Heart left ventricle (tissue), 16 donors: ENCODE results near the gene ACAP3. TPM values are rescaled to one million over a fixed set of nuclear protein-coding genes. Genes with fewer than 3 reads are reported as not detected.

Source experiments
- ATAC-seq, 4 donors: fragments of 200-7000 bp; cut with Tn5 transposase; one replicate each; pipeline ENCODE4 v1.9.1; 2020 to 2022; ENCODE audit warnings: moderate library complexity in 4 of 4, mild to moderate bottlenecking in 3 of 4, moderate number of reproducible peaks in 1 of 4
- DNase-seq, 5 donors: peaks; one replicate each; pipeline ENCODE4 v3.0.0-alpha.2; 2020
- H3K27ac ChIP-seq, 12 donors: fragments of 200-600 bp; sonication (generic) in 4 of 12; one replicate each; pipeline versions ENCODE4 v1.5.0 to v1.8.0; 2016 to 2022; ENCODE audit warnings: mild to moderate bottlenecking in 2 of 12
- H3K27me3 ChIP-seq, 9 donors: fragments of 200-600 bp; sonication (generic) in 2 of 9; one replicate each; pipeline versions ENCODE4 v1.5.1 to v1.8.0; 2016 to 2022; ENCODE audit warnings: mild to moderate bottlenecking in 3 of 9
- H3K36me3 ChIP-seq, 9 donors: fragments of 200-600 bp; sonication (generic) in 2 of 9; one replicate each; pipeline versions ENCODE4 v1.5.0 to v1.8.0; 2018 to 2022; ENCODE audit warnings: mild to moderate bottlenecking in 2 of 9
- H3K4me1 ChIP-seq, 12 donors: fragments of 200-600 bp; sonication (generic) in 4 of 12; one replicate each; pipeline versions ENCODE4 v1.5.0 to v1.8.0; 2016 to 2022; ENCODE audit warnings: mild to moderate bottlenecking in 3 of 12
- H3K4me3 ChIP-seq, 12 donors: fragments of 200-600 bp; sonication (generic) in 4 of 12; one replicate each; pipeline versions ENCODE4 v1.5.0 to v1.8.0; 2017 to 2022; ENCODE audit warnings: mild to moderate bottlenecking in 9 of 12, moderate library complexity in 4 of 12
- H3K9me3 ChIP-seq, 12 donors: fragments of 200-600 bp; sonication (generic) in 4 of 12; one replicate each; pipeline versions ENCODE4 v1.5.0 to v1.8.0; 2016 to 2022; ENCODE audit warnings: mild to moderate bottlenecking in 1 of 12
- POLR2A ChIP-seq, 2 donors: fragments of 450-650 bp; IDR thresholded peaks; one replicate each; pipeline ENCODE4 v1.6.1; 2017; ENCODE audit warnings: antibody characterized with exemption in 2 of 2, mild to moderate bottlenecking in 2 of 2, moderate library complexity in 2 of 2
- WGBS, 4 donors: extraction: QIAGEN DNeasy Blood & Tissue Kit in 2 of 4; methylation state at CpG; one replicate each; pipeline versions ENCODE4 v1.1.5 to v1.1.7; 2013 to 2018; 5-methylcytosine and 5-hydroxymethylcytosine counted together
- intact Hi-C, 10 donors: fragments of 100-400 bp; cut with DNase I; formaldehyde crosslinking; loops; one replicate each; pipeline versions ENCODE4 v1.11.1 to v1.14.2; 2022
- polyA plus RNA-seq, 2 donors: library from polyadenylated mRNA; stranded (reverse); fragments of 200-250 nt; gene quantifications; one replicate each; pipeline ENCODE4 v1.2.3, GENCODE V29; 2013
- total RNA-seq, 9 donors: library from RNA; depleted of rRNA in 2 of 9; stranded (reverse); fragments of >200 nt in 2 of 9; fragmentation: NEBNext Ultra II Directional in 3 of 9; extraction: Animal tissue kit (Norgen Biotek cat#: 25700) in 3 of 9; gene quantifications; one replicate each; pipeline versions ENCODE4 v1.1.0 to v1.2.4, GENCODE V29; 2016 to 2023
- TF ChIP-seq, protein P1 (sequence below), 12 donors: fragments of 200-600 bp; sonication (generic) in 4 of 12; IDR thresholded peaks; one replicate each; pipeline versions ENCODE4 v1.5.0 to v1.8.0; 2018 to 2022; ENCODE audit warnings: antibody characterized with exemption in 12 of 12, mild to moderate bottlenecking in 5 of 12
- donor health status: ischemic (EF 13 %, LVEDD 7.1; RV severe dilation, severe dysfunction).
- donor health status: healthy with polysubstance abuse.
- donor health status: DM: no; HTN: yes; CAD: no.
- donor health status: DM: no; HTN: no; CAD: no.
- donor health status: ischemic (EF 25% LVEDD 6.9; RV normal size, moderate dysfunction).
- donor health status: ischemic (EF 25% LVEDD 5.7; RV mildly dilated, moderate dysfunction).
- donor health status: healthy.
- donor health status: DM: yes; HTN: yes; CAD: no.
- donor health status: ischemic (EF 35%, LVEDD 5.7; RV mildly dilated, moderate dysfunction).
- donor health status: nonischemic (EF 11% LVEDD 7.7; RV severe dilation, severe dysfunction).
- donor health status: DM: yes; HTN: yes; CAD: no.
- donor health status: PGD.
- donor health status: ischemic (EF 29% LVEDD 5.4; RV normal size, mild dysfunction).
- donor health status: nonischemic (EF 23%, LVEDD 6.1; RV moderate dilation, normal function).

ACAP3 gene
- total and polyA plus RNA-seq, 11 donors = 20.1 to 59.5 (median 34.1) TPM

DNA sequence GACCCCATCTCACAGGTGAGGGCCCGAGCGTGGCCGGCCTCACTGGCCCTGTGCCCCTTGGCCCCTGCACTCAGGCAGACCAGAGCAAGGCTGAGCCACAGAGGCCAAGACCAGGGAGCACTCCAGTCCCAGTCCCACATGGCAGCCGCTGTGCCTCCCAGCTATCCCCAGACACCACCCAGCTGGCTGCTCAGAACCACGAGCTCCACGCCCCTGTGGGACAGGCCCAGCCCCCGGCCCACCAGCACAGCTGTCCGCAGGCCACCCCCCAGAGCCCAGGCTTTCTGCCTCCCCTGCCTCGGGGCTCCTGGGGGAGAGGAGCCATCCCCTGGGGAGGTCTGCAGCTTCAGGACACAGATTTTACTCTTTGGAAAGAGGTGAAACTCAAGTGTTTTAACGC, 52.1 kb downstream of the ACAP3 start:
- ATAC-seq = no peak
- intact Hi-C loops = no loop called here

DNA sequence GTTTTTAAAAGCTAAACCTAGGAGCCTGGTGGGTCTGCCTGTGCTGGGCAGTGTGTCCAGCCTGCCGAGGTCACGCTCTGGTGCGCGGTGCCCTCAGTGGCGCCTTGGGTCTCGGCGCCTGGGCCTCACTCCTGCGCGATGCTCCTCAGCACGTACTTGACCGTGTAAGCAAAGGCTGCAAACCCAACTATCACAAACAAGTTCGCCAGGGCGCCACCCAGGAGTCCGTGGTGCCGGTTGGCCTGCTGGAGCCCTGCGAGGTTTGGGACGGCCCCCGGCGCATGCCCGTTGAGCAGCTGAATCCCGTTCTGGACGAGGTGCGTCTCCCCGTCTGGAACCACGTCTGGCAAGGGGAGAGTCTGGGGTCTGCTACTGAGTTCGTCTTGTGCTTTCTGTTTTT, 52.7 kb downstream of the ACAP3 start:
- TF ChIP-seq, protein P1, sequence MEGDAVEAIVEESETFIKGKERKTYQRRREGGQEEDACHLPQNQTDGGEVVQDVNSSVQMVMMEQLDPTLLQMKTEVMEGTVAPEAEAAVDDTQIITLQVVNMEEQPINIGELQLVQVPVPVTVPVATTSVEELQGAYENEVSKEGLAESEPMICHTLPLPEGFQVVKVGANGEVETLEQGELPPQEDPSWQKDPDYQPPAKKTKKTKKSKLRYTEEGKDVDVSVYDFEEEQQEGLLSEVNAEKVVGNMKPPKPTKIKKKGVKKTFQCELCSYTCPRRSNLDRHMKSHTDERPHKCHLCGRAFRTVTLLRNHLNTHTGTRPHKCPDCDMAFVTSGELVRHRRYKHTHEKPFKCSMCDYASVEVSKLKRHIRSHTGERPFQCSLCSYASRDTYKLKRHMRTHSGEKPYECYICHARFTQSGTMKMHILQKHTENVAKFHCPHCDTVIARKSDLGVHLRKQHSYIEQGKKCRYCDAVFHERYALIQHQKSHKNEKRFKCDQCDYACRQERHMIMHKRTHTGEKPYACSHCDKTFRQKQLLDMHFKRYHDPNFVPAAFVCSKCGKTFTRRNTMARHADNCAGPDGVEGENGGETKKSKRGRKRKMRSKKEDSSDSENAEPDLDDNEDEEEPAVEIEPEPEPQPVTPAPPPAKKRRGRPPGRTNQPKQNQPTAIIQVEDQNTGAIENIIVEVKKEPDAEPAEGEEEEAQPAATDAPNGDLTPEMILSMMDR (IDR thresholded peaks at IDR 0.05) = no peak
- ATAC-seq (no peak), DNase-seq (peak in 1 of 5 donors; percentile 49)
- peaks cover 0 to 15% (median 3%) of the 10 kb centered on the region in 12 donors for H3K4me1 ChIP-seq
- intact Hi-C loops = no loop called here
- H3K36me3 ChIP-seq = peaks cover 0 to 67% (median 54%) of the 10 kb centered on the region in 9 donors
- H3K27me3 ChIP-seq = no peaks in the 10 kb centered on the region
- H3K4me3 ChIP-seq = no peak overlapping the region
- H3K9me3 ChIP-seq = no peaks in the 10 kb centered on the region
- 93 to 97% (median 95%) methylated on average over 25 to 26 of the region's 26 CpGs for WGBS, 4 donors
- H3K27ac ChIP-seq = no peak overlapping the region

More for the DNA sequence above, 52.1 kb downstream of the ACAP3 start:
- Histone ChIP-seq H3K4me1 (peaks cover 0 to 20% (median 4%) of the 10 kb centered on the region in 12 donors), H3K27ac (no peak overlapping the region), H3K9me3 (no peaks in the 10 kb centered on the region), H3K36me3 (peaks cover 0 to 70% (median 57%) of the 10 kb centered on the region in 9 donors), H3K4me3 (no peak overlapping the region), H3K27me3 (no peaks in the 10 kb centered on the region)
- no peak for DNase-seq
- WGBS, 4 donors = 91 to 92% (median 91%) methylated on average over 5 to 10 of the region's 10 CpGs
- TF ChIP-seq, protein P1 (IDR thresholded peaks at IDR 0.05) = no peak
- no peak for TF ChIP-seq POLR2A (IDR thresholded peaks at IDR 0.05)

DNA sequence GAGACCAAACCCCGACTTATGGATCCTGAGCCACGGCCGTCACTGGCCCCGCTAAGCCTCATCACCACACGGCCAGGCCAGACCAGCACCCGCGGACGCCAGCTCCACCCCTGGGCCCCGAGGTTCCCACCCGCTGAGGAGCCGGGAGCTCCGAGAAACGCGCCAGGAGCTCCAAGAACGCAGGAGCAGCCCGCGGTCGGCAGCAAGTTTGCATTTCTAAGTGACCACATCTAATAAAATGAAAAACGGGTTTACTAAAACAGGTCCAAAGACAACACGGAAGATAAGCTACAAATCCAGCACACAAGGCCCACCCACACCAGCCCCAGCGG, 53.1 kb downstream of the ACAP3 start:
- Histone ChIP-seq H3K9me3 (no peaks in the 10 kb centered on the region), H3K36me3 (peaks cover 0 to 62% (median 50%) of the 10 kb centered on the region in 9 donors), H3K4me3 (no peak overlapping the region), H3K27ac (no peak overlapping the region), H3K4me1 (peaks cover 0 to 10% (median under 1%) of the 10 kb centered on the region in 12 donors), H3K27me3 (no peaks in the 10 kb centered on the region)
- intact Hi-C loops = loop anchor here in 2 of 10 donors (5.0 kb wide), 1 partner anchor 132 kb away; no protein-coding TSS in a partner anchor
- 87 to 92% (median 90%) methylated on average over 11 to 21 of the region's 21 CpGs for WGBS, 4 donors
- TF ChIP-seq, protein P1 (IDR thresholded peaks at IDR 0.05) = no peak
- no peak for TF ChIP-seq POLR2A (IDR thresholded peaks at IDR 0.05)
- ATAC-seq (no peak), DNase-seq (no peak)

DNA sequence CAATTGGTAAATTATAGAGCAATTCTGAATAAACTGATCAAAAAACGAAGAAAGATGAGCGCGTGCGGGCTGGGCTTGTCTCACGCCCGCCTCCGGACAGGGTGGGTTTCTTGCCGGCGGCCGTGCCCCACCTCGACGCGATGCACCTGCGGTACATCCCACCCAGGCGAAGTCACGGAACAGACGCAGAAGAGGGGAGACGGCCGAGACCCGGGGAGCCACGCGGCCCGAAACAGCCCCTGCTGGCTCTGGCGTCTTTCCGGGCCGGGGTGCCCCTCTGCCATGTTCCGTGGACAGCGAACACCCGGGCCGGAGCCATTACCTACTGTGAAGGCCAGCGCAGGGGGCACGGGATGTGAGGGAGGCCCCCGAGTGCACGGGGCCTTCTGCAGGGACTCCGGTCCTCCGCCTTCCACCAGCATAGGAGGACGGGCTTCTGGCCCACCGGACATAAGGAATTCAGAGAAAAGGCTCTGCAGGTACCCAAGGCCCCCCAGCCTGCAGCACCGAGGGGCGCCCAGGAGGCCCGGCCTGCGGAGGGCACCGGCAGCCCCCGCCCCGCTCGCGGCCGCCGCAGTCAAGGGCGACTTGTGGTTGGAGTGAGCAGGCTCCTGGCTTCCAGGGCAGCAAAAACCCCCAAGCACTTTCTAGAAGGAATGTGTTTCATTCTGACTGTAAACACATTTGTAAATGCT, 53.6 kb downstream of the ACAP3 start:
- ATAC-seq (no peak), DNase-seq (no peak)
- H3K4me3 ChIP-seq = no peak overlapping the region
- no peaks in the 10 kb centered on the region for H3K9me3 ChIP-seq
- WGBS, 4 donors = 93 to 95% (median 95%) methylated on average over 36 to 50 of the region's 50 CpGs
- H3K27me3 ChIP-seq = no peaks in the 10 kb centered on the region
- no peak overlapping the region for H3K27ac ChIP-seq
- peaks cover 0 to 59% (median 48%) of the 10 kb centered on the region in 9 donors for H3K36me3 ChIP-seq
- peaks cover 0 to 6% (median 0%) of the 10 kb centered on the region in 12 donors for H3K4me1 ChIP-seq
- intact Hi-C loops = loop anchor here in 3 of 10 donors (2.0 to 5.0 kb wide), 2 partner anchors 131 to 132 kb away; no protein-coding TSS in a partner anchor
- no peak for TF ChIP-seq POLR2A (IDR thresholded peaks at IDR 0.05)
- TF ChIP-seq, protein P1 (IDR thresholded peaks at IDR 0.05) = no peak
